ENCODE data around the gene MTG2.

DNA sequence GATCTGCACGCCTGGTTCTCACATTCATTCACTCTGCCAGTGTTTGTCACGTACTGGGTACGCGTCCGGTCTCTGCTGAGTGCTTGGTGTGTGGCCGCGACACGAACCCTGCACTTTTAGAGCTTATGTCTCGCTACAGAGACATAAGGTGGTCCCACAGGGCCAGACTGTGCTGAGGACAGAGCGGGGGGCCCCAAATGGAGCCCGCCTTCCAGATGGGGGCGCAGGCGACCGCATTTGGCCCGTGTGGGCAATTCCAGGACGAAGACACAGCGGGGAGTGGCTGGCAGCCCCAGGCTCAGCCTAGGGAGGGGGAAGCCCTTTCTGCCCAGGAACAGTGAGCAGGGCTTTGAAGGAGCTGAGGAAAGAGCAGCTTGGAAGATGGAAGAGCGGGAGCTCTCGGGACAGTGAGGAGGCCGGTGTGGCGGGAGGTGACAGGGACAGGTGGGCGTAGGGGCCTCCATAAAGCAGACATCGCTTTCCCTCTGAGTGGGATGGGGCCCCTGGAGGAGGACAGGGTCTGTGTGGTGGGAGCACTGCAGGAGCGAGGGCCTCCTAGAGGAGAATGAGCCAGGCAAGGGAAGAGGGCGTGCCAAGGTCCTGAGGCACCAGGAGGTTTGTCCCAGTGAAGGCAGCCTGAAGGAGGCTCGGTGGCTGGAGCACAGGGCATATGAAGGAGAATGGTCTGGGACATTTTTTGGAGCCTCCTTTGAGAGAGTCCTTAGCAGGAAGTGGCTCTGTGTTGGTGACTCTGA, 7.8 kb upstream of the MTG2 start:
- TF ChIP-seq SNAI2 (CRISPR knock-in tag; IDR thresholded peaks at IDR 0.05) = no peak
- TF ChIP-seq OSR1 (CRISPR knock-in tag; IDR thresholded peaks at IDR 0.05) = no peak
- TF ChIP-seq, protein P1, sequence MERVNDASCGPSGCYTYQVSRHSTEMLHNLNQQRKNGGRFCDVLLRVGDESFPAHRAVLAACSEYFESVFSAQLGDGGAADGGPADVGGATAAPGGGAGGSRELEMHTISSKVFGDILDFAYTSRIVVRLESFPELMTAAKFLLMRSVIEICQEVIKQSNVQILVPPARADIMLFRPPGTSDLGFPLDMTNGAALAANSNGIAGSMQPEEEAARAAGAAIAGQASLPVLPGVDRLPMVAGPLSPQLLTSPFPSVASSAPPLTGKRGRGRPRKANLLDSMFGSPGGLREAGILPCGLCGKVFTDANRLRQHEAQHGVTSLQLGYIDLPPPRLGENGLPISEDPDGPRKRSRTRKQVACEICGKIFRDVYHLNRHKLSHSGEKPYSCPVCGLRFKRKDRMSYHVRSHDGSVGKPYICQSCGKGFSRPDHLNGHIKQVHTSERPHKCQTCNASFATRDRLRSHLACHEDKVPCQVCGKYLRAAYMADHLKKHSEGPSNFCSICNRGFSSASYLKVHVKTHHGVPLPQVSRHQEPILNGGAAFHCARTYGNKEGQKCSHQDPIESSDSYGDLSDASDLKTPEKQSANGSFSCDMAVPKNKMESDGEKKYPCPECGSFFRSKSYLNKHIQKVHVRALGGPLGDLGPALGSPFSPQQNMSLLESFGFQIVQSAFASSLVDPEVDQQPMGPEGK (CRISPR knock-in tag; IDR thresholded peaks at IDR 0.05; ENCODE audit: borderline replicate concordance) = no peak
- no peak for TF ChIP-seq RARB (CRISPR knock-in tag; IDR thresholded peaks at IDR 0.05)
- TF ChIP-seq, protein P2, sequence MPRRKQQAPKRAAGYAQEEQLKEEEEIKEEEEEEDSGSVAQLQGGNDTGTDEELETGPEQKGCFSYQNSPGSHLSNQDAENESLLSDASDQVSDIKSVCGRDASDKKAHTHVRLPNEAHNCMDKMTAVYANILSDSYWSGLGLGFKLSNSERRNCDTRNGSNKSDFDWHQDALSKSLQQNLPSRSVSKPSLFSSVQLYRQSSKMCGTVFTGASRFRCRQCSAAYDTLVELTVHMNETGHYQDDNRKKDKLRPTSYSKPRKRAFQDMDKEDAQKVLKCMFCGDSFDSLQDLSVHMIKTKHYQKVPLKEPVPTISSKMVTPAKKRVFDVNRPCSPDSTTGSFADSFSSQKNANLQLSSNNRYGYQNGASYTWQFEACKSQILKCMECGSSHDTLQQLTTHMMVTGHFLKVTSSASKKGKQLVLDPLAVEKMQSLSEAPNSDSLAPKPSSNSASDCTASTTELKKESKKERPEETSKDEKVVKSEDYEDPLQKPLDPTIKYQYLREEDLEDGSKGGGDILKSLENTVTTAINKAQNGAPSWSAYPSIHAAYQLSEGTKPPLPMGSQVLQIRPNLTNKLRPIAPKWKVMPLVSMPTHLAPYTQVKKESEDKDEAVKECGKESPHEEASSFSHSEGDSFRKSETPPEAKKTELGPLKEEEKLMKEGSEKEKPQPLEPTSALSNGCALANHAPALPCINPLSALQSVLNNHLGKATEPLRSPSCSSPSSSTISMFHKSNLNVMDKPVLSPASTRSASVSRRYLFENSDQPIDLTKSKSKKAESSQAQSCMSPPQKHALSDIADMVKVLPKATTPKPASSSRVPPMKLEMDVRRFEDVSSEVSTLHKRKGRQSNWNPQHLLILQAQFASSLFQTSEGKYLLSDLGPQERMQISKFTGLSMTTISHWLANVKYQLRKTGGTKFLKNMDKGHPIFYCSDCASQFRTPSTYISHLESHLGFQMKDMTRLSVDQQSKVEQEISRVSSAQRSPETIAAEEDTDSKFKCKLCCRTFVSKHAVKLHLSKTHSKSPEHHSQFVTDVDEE (CRISPR knock-in tag; IDR thresholded peaks at IDR 0.05) = no peak
- TF ChIP-seq GLIS3 (CRISPR knock-in tag; IDR thresholded peaks at IDR 0.05) = no peak
- TF ChIP-seq ZFP3 (CRISPR knock-in tag; IDR thresholded peaks at IDR 0.05) = no peak
- TF ChIP-seq TCF4 (CRISPR knock-in tag; IDR thresholded peaks at IDR 0.05; ENCODE audit: borderline replicate concordance) = no peak
- TF ChIP-seq TOX (CRISPR knock-in tag; IDR thresholded peaks at IDR 0.05; ENCODE audit: borderline replicate concordance) = no peak
- no peak for TF ChIP-seq ZNF70 (CRISPR knock-in tag; IDR thresholded peaks at IDR 0.05)
- TF ChIP-seq ARNTL (CRISPR knock-in tag; IDR thresholded peaks at IDR 0.05; ENCODE audit: borderline replicate concordance, low read depth) = no peak
- no peak for TF ChIP-seq ISL1 (CRISPR knock-in tag; IDR thresholded peaks at IDR 0.05)
- TF ChIP-seq CSDC2 (CRISPR knock-in tag; IDR thresholded peaks at IDR 0.05) = no peak
